ENCODE data around the gene CHDH.

The CHDH gene

DNA sequence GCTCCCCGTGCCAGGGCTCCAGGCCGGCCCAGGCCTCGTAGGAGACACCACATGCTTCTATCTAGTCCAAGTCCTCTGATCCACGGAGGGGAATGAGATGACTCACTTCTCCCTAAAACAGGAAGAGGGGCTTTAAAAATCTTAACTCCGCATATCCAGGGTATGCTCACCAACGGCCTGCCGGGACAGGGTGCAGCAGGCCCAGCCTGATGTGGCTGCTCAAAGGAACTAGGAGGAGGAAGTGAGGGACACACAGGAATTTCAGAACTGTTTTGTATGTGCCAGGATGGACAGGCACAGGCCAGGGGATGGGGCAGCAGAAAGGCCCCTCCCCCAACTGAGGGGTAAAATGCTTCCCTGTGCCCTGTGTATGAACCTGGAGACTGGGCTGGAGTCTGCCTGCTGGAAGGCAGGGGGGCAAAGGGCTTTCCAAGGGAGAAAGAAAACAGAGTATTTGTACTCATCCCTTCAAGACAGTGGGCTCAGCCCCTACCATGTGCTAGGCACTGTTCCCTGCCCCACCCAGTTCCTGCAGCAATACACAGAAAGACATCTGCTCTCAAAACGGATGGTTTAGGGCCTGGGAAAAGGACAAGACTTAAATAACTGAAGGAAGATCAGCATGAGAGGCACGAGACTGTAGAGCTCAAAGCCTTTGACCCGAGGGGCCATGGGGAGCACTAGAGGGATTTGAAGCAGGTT is 22.1 kb downstream of the CHDH start:
- no peak for DNase-seq

DNA sequence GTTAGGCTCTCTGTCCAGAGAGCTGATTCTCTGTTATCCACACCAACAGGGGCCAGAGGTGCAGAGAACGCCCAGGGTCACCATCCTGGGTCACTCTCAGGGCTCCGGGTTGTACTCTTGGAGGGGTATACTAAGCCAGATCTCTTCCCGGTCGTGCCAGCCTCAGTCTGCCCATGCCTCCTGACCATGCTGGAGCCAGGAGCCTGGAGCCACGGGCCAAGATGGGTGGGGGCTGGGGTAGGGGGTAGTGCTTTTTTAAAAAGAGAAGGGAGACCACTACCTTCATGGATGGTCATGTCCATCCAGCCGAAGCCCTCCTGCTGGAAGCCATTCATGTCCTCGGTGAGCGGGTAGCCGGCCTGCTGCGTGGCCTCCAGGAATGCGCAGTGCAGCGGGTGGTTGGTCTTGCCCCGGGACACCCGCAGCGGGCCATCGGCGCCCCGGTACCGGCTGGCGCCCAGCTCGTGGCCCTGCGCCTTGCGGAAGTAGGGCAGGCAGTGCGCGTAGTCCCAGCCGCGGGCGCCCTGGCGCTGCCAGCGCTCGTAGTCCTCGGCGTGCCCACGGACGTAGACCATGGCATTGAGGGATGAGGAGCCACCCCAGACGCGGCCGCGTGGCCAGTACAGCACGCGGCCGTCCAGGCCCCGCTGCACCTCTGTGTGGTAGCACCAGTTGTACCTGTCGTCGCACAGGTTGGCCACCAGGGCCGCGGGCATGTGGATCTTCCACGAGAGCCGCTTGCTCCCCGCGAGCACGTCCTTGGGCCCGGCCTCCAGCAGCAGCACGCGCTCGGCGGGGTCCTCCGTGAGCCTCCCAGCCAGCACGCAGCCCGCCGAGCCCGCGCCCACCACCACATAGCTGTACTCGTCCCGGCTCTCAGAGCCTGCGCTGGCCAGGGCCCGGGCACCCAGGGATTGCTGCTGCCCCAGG is 22.9 kb downstream of the CHDH start:
- no peak for DNase-seq

- no peak for DNase-seq
These were observed 23.9 kb downstream of the CHDH start for GRCh38 chr3:53822331-53822741.

DNA sequence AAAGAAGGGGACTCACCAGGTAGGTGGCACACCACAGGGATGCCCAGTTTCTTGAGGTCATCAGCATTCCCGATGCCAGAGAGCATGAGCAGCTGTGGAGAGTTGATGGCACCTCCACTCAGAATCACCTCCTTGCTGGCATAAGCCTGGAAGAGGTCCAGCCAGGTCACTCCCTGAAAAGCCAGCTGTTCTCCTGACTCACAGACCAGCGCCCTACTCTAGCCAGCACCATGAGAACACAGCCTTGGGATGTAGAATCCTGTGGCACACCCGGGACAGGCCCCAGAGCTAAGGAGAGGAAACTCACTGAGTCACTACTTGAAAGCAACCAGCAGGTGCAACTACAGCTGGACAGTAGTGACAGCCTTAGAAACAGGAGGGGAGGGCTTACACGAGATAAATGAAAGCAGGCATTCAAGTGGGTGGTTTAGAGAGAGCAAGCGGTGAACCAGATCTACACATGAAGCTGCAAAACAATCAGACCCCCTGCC is 24.5 kb downstream of the CHDH start:
- DNase-seq = no peak

DNA sequence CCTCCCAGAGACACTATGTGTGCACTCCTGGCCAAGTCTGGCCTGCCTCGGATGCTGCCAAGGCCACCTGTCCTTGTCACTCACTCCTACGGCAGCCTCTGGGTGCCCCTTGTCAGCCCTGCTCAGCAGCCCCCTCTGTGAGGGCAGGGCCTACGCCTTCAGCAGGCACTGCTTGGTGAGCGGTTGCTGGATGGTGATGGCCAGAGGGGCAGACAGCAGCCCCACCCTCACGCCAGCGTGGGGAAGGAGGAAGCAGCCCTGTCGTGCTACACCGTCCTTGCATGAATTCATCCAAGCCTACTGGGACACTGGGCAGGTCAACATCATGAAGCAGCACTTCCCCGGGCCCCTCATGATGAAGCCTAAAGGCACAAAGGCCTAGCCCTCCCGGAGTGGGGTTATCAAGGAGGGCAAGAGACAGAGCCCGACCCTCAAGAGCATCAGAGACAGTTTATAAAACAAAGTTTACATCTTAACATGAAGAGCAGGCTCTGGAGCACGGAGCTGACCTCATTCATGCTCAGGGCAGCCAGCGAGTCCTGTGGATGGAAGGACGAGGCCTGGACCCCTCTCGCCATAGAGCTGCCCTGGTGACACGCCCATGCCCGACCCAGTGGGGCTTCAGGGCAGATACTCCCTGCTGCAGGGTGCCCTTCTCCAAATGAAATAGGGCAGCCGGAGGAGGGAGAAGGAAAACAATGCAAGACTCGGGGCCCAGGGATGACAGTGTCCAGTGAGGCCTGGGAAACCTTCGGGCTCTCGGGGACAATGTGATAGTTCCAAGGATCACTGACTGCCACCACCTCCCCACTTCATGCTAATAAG is 25.3 kb downstream of the CHDH start:
- no peak for DNase-seq

- DNase-seq = no peak
These were observed 26.1 kb downstream of the CHDH start for GRCh38 chr3:53820084-53820483.

- DNase-seq = no peak
These were observed 26.9 kb downstream of the CHDH start for GRCh38 chr3:53819163-53819868.

- no peak for DNase-seq
These were observed 27.7 kb downstream of the CHDH start for GRCh38 chr3:53818221-53819162.

DNA sequence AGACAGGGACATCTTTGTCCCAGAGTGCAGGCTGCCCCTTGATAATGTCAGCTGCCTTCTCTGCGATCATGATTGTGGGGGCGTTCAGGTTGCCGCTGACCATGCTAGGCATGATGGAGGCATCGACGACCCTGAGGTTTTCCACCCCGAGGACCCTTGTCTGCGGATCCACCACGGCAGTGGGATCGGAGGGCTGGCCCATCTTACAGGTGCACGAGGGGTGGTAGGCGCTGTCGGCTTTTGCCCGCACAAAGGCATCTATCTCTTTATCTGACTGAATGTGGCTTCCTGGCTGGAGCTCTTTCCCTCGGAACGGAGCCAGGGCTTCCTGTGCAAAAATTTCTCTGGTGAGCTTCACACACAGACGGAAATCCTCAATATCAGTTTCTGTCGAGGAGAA is 28.4 kb downstream of the CHDH start:
- DNase-seq = no peak

DNA sequence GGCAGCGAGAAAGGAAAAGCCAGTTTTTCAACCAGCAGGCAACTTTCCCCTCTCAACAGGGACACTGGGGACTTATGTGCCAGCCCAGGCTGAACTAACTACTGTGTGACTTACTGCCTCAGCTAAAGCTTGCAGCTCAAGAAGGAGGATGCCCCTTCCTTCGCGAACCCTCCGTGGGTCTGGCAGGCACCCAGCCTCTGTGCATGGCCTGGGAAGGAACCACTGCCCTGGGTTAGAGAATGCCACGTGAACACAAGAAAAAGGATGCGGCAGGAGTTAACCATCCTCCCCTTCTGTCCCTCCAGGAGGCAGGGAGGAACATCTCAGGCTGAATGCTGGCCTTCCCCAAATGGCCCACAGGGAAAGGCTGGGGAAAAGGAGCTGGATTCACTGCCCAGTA is 29.0 kb downstream of the CHDH start:
- DNase-seq = no peak

GRCh38 chr3:53816425-53816824 is 29.8 kb downstream of the CHDH start:
- no peak for DNase-seq

GRCh38 chr3:53815651-53816050 is 30.6 kb downstream of the CHDH start:
- DNase-seq = no peak

DNA sequence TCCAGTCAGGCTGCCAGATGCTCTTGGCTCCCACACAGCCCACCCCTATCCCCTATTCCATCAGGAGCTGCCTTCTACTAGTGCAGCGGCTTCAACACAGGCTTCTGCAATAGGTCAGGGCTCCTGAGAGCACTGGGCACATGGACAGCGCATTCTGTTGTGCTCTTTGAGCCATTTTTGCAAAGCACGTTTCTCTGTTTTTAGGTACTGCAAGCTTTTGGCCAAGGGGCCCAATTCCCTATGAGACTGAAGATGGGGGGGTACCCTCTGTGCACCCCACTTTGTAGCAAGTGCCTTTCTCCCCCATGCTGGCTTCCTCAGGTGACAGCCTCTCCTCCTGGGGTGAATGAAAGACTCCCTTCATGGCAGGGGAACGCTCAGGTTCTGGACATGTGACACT is 31.2 kb downstream of the CHDH start:
- no peak for DNase-seq

GRCh38 chr3:53813876-53814275 is 32.3 kb downstream of the CHDH start:
- DNase-seq = no peak

DNA sequence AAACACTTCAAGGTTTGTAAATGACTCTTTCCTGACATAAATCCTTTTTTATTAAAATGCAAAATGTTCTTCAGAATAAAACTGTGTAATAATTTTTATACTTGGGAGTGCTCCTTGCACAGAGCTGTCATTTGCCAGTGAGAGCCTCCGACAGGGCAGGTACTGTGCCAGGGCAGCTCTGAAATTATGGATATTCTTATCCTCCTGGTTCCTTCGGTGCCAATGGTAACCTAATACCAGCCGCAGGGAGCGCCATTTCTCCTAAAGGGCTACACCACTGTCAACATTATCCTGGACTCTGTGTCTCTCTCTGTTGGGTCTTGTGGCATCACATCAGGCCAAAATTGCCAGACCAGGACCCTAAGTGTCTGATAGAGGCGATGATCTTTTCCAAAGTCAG is 33.0 kb downstream of the CHDH start:
- no peak for DNase-seq

DNA sequence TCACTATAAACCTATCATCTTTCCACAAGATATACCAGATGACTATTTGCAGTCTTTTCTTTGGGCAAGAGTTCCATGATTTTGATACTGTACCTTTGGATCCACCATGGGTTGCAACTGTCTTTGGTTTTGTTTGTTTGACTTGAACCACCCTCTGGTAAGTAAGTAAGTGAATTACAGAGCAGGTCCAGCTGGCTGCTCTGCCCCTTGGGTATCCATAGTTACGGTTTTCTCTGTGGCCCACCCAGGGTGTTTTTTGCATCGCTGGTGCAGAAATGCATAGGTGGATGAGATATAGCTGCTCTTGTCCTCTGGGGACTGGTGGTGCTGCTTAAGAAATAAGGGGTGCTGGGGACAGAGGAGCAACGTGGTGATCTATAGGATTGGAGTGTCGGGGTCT is 33.8 kb downstream of the CHDH start:
- DNase-seq = no peak

DNA sequence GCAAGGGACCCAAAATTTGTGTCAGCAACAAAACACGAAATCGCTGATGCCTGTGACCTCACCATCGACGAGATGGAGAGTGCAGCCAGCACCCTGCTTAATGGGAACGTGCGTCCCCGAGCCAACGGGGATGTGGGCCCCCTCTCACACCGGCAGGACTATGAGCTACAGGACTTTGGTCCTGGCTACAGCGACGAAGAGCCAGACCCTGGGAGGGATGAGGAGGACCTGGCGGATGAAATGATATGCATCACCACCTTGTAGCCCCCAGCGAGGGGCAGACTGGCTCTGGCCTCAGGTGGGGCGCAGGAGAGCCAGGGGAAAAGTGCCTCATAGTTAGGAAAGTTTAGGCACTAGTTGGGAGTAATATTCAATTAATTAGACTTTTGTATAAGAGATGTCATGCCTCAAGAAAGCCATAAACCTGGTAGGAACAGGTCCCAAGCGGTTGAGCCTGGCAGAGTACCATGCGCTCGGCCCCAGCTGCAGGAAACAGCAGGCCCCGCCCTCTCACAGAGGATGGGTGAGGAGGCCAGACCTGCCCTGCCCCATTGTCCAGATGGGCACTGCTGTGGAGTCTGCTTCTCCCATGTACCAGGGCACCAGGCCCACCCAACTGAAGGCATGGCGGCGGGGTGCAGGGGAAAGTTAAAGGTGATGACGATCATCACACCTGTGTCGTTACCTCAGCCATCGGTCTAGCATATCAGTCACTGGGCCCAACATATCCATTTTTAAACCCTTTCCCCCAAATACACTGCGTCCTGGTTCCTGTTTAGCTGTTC is 34.9 kb downstream of the CHDH start:
- DNase-seq = no peak

GRCh38 chr3:53809764-53810400 is 36.3 kb downstream of the CHDH start:
- no peak for DNase-seq

DNA sequence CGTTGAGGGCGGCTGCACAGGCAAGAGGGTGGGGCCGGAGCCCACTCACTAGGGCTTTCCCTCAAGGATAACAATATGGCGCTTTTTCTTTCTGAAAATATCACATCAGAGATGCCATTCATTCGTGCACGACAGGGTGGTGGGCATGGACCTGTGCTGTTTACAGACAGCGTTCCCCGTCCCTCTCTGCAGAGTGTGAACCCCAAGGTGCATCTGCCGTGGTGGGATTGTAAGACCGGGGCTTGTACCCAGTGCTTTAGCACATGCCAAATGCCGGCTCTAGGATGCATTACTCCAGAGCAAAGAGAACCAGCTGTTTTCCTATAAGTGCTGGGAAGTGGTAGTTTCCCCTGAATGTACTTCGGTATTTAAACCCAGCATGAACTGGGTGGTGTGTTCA is 37.0 kb downstream of the CHDH start:
- DNase-seq = no peak

GRCh38 chr3:53808496-53808895 is 37.7 kb downstream of the CHDH start:
- DNase-seq = no peak

Measured in effector CD8-positive, alpha-beta T cell (primary cell).